ENCODE results near the gene SHBG.
A peak's percentile ranks its signal among the peaks of the same experiment; 100 is the strongest.

SHBG gene

DNA sequence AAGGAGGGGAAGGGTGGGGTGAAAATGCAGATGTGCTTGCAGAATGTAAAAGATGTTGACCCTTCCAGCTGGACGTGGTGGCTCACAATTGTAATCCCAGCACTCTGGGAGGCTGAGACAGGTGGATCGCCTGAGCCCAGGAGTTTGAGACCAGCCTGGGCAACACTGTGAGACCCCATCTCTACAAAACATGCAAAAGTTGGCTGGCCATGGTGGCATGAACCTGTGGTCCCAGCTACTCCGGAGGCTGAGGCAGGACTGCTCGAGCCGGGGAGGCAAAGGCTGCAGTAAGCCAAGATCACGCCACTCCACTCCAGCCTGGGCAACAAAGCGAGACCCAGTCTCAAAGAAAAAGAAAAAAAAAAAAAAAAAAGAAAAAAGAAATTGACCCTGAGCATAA, 38.5 kb downstream of the SHBG start:
- ChIA-PET CTCF (no interaction called here), POLR2A (interaction anchor here (5.2 kb wide), 1 partner anchor 18 kb away, joined by 23 read pairs; the partner anchor contains the start of genes TP53 and WRAP53)
- DNase-seq (ENCODE audit: extremely low spot score), result no peak
- no peak for TF ChIP-seq HDGF (IDR thresholded peaks at IDR 0.05; ENCODE audit: borderline replicate concordance)
- TF ChIP-seq SP1 (IDR thresholded peaks at IDR 0.05), result no peak
- no peak for TF ChIP-seq ZNF384 (IDR thresholded peaks at IDR 0.05)
- TF ChIP-seq FOXA1 (IDR thresholded peaks at IDR 0.05), result no peak
- TF ChIP-seq BHLHE40 (IDR thresholded peaks at IDR 0.05; ENCODE audit: borderline replicate concordance), result no peak
- TF ChIP-seq FOXK2 (IDR thresholded peaks at IDR 0.05), result no peak
- no peak for TF ChIP-seq ELF4 (IDR thresholded peaks at IDR 0.05)
- TF ChIP-seq LEF1 (IDR thresholded peaks at IDR 0.05; ENCODE audit: borderline replicate concordance), result no peak
- no peak for TF ChIP-seq NFRKB (IDR thresholded peaks at IDR 0.05)

DNA sequence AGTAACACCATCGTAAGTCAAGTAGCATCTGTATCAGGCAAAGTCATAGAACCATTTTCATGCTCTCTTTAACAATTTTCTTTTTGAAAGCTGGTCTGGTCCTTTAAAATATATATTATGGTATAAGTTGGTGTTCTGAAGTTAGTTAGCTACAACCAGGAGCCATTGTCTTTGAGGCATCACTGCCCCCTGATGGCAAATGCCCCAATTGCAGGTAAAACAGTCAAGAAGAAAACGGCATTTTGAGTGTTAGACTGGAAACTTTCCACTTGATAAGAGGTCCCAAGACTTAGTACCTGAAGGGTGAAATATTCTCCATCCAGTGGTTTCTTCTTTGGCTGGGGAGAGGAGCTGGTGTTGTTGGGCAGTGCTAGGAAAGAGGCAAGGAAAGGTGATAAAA, 43.3 kb downstream of the SHBG start:
- DNase-seq (ENCODE audit: extremely low spot score), result peak; percentile 26
- CTCF ChIA-PET, result interaction anchor here (0.5 to 1.1 kb wide), 4 partner anchors 13 to 331 kb away, joined by 3 read pairs; partner anchors contain the start of gene WRAP53
- TF ChIP-seq LEF1 (IDR thresholded peaks at IDR 0.05; ENCODE audit: borderline replicate concordance), result no peak
- POLR2A ChIA-PET, result interaction anchor here (5.2 kb wide), 1 partner anchor 14 kb away, joined by 23 read pairs; the partner anchor contains the start of genes TP53 and WRAP53

DNA sequence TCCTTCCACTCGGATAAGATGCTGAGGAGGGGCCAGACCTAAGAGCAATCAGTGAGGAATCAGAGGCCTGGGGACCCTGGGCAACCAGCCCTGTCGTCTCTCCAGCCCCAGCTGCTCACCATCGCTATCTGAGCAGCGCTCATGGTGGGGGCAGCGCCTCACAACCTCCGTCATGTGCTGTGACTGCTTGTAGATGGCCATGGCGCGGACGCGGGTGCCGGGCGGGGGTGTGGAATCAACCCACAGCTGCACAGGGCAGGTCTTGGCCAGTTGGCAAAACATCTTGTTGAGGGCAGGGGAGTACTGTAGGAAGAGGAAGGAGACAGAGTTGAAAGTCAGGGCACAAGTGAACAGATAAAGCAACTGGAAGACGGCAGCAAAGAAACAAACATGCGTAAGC, 45.0 kb downstream of the SHBG start:
- TF ChIP-seq FOXM1 (IDR thresholded peaks at IDR 0.05; ENCODE audit: borderline replicate concordance), result no peak
- TF ChIP-seq SP1 (IDR thresholded peaks at IDR 0.05), result no peak
- peak; percentile 2 for DNase-seq (ENCODE audit: extremely low spot score)
- ChIA-PET POLR2A (interaction anchor here (1.0 to 1.2 kb wide), 2 partner anchors 8 to 12 kb away, joined by 3 to 4 read pairs; no protein-coding TSS in a partner anchor), CTCF (no interaction called here)

DNA sequence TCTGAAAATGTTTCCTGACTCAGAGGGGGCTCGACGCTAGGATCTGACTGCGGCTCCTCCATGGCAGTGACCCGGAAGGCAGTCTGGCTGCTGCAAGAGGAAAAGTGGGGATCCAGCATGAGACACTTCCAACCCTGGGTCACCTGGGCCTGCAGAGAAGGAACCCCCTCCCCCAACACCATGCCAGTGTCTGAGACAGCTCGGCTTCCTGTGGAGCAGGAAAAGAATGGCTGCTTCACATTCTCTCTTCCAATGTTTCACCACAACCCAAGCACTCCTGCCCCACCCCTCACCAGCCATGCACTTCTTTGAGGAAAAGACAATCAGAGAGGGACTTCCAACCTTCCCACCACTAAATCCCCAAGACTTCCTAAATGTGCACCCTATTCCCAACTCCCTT, 46.6 kb downstream of the SHBG start:
- POLR2A ChIA-PET, result interaction anchor here (0.6 kb wide), 2 partner anchors 49 to 264 kb away, joined by 3 read pairs; no protein-coding TSS in a partner anchor
- TF ChIP-seq FOXM1 (IDR thresholded peaks at IDR 0.05; ENCODE audit: borderline replicate concordance), result no peak
- TF ChIP-seq SUZ12 (IDR thresholded peaks at IDR 0.05), result no peak
- TF ChIP-seq, protein P1, sequence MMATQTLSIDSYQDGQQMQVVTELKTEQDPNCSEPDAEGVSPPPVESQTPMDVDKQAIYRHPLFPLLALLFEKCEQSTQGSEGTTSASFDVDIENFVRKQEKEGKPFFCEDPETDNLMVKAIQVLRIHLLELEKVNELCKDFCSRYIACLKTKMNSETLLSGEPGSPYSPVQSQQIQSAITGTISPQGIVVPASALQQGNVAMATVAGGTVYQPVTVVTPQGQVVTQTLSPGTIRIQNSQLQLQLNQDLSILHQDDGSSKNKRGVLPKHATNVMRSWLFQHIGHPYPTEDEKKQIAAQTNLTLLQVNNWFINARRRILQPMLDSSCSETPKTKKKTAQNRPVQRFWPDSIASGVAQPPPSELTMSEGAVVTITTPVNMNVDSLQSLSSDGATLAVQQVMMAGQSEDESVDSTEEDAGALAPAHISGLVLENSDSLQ (IDR thresholded peaks at IDR 0.05), result no peak
- no peak for TF ChIP-seq SP1 (IDR thresholded peaks at IDR 0.05)
- no peak for TF ChIP-seq TARDBP (IDR thresholded peaks at IDR 0.05)
- no peak for TF ChIP-seq L3MBTL2 (conservative IDR thresholded peaks at IDR 0.05)
- no peak for TF ChIP-seq CTBP1 (IDR thresholded peaks at IDR 0.05; ENCODE audit: borderline replicate concordance)
- no peak for TF ChIP-seq NFRKB (IDR thresholded peaks at IDR 0.05)
- TF ChIP-seq ARNT (IDR thresholded peaks at IDR 0.05), result no peak
- no peak for TF ChIP-seq ZNF384 (IDR thresholded peaks at IDR 0.05)
- no peak for TF ChIP-seq LEF1 (IDR thresholded peaks at IDR 0.05; ENCODE audit: borderline replicate concordance)
- CTCF ChIA-PET, result no interaction called here
- peak; percentile 1 for DNase-seq (ENCODE audit: extremely low spot score)

DNA sequence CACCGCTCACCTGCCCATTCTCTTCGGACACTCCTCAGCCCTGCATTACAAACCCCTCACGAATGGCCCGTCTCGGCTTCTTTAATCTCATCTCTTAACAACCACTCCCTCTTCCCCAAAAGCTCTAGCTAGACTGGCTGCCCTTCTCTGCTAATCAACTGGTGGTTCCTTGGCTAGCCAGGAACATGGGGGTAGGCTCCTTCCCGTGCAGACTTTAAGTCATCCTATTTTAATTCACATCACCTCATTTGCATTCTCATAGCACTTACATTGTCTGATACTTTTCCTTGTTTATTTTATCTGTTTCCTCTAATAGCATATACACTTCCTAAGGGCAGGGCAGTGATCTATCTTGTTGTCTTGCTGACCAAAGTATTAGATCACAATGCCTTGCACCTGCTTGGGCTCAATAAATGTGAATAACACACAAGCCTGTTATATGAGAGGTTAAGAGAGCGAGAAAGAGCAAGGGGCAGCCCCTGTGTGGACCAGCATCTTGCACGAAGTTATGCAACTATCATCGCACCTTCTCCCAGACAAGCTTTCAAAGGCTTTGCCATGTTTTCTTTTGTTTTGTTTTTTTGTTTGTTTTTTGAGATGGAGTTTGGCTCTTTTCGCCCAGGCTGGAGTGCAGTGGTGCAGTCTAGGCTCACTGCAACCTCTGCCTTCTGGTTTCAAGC, 47.6 kb downstream of the SHBG start:
- no peak for DNase-seq (ENCODE audit: extremely low spot score)
- CTCF ChIA-PET, result no interaction called here
- POLR2A ChIA-PET, result interaction anchor here (0.6 to 1.8 kb wide), 2 partner anchors 10 to 263 kb away, joined by 3 to 7 read pairs; partner anchors contain the start of genes TP53 and WRAP53
- TF ChIP-seq FOXM1 (IDR thresholded peaks at IDR 0.05; ENCODE audit: borderline replicate concordance), result no peak
- no peak for TF ChIP-seq ELF4 (IDR thresholded peaks at IDR 0.05)
- TF ChIP-seq FOXK2 (IDR thresholded peaks at IDR 0.05), result no peak
- no peak for TF ChIP-seq L3MBTL2 (conservative IDR thresholded peaks at IDR 0.05)
- TF ChIP-seq LEF1 (IDR thresholded peaks at IDR 0.05; ENCODE audit: borderline replicate concordance), result no peak
- no peak for TF ChIP-seq SP1 (IDR thresholded peaks at IDR 0.05)
- TF ChIP-seq, protein P1 (IDR thresholded peaks at IDR 0.05), result no peak
- TF ChIP-seq ZNF384 (IDR thresholded peaks at IDR 0.05), result no peak
- TF ChIP-seq SUZ12 (IDR thresholded peaks at IDR 0.05), result no peak
- no peak for TF ChIP-seq HDGF (IDR thresholded peaks at IDR 0.05; ENCODE audit: borderline replicate concordance)
- TF ChIP-seq FOXA1 (IDR thresholded peaks at IDR 0.05), result no peak
- no peak for TF ChIP-seq NFRKB (IDR thresholded peaks at IDR 0.05)
- no peak for TF ChIP-seq CTBP1 (IDR thresholded peaks at IDR 0.05; ENCODE audit: borderline replicate concordance)
- no peak for TF ChIP-seq ARNT (IDR thresholded peaks at IDR 0.05)
